AG09319 (cell line): ENCODE results near the gene DOCK4.

ENCODE experiments used
- DNase-seq: peaks from one replicate; pipeline ENCODE4 v3.0.0-alpha.2; 2010; ENCODE audit warnings: low read depth; ENCODE audit errors: extremely low read depth
- TF ChIP-seq, protein P1 (sequence below): IDR thresholded peaks from 2 replicates; pipeline ENCODE4 v1.5.1; 2011; ENCODE audit warnings: low read depth, mild to moderate bottlenecking, inconsistent platforms, low read length, moderate library complexity

Gene DOCK4

DNA sequence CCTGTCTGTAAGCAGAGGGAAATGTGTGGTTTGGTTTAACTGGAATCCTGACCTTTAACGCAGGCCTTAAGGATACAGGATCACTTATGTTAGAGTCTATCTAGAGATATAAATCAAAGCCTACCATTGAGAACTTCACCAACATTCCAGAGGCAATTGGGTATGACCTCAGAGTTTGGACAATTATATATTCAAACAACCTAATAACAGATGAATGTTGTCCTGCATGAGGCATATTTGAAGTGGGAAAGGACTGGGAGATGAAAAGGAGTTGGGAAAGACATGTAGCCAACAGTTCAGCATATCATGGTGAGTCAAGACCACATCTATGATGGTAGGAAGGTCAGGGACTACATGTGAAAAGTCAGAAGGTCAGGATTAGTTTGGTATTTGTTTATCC is 274.2 kb downstream of the DOCK4 start:
- DNase-seq: no peak
- TF ChIP-seq, protein P1, sequence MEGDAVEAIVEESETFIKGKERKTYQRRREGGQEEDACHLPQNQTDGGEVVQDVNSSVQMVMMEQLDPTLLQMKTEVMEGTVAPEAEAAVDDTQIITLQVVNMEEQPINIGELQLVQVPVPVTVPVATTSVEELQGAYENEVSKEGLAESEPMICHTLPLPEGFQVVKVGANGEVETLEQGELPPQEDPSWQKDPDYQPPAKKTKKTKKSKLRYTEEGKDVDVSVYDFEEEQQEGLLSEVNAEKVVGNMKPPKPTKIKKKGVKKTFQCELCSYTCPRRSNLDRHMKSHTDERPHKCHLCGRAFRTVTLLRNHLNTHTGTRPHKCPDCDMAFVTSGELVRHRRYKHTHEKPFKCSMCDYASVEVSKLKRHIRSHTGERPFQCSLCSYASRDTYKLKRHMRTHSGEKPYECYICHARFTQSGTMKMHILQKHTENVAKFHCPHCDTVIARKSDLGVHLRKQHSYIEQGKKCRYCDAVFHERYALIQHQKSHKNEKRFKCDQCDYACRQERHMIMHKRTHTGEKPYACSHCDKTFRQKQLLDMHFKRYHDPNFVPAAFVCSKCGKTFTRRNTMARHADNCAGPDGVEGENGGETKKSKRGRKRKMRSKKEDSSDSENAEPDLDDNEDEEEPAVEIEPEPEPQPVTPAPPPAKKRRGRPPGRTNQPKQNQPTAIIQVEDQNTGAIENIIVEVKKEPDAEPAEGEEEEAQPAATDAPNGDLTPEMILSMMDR: no peak

DNA sequence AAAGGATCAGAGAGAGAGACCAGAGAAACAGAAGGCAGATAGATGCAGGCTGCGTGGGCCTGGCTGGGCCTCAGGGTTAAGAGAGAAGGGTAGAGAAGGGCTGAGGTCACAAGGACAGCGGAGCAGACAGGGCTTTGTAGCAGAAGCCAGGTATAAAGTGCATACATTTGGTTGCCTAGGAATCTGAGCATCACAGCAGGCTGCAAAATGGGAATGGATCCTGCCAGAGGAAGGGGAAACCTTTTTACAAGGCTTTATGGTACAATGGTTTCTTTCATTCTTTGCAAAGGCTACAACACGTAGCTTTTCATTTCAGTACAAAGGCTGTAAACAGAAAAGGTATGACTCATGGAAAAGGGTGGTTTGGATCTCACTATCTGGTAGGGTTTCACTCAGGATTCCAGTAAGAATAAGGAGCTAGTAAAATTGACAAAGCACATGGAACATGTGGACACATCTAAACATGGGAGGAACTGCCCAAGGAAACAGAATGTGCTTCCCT is 275.1 kb downstream of the DOCK4 start:
- TF ChIP-seq, protein P1: no peak
- no peak for DNase-seq

DNA sequence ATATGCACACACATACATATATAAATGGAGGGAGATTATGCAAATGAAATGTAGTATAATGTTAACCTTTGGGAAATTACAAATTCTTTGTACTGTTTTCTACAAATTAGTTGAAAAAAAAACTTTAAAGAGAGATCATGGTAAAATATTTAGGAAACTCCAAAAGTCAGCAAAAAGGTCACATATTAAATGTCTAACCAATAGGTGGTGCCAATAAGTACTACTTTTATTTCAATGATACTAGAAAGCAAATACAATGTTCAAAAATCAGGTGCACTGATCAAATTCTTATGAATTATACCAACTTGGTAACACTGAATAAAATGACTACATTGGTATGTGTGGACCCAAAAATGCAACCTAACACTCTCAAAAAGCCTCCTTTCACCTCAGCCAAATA is 276.9 kb downstream of the DOCK4 start:
- no peak for DNase-seq
- TF ChIP-seq, protein P1: no peak

DNA sequence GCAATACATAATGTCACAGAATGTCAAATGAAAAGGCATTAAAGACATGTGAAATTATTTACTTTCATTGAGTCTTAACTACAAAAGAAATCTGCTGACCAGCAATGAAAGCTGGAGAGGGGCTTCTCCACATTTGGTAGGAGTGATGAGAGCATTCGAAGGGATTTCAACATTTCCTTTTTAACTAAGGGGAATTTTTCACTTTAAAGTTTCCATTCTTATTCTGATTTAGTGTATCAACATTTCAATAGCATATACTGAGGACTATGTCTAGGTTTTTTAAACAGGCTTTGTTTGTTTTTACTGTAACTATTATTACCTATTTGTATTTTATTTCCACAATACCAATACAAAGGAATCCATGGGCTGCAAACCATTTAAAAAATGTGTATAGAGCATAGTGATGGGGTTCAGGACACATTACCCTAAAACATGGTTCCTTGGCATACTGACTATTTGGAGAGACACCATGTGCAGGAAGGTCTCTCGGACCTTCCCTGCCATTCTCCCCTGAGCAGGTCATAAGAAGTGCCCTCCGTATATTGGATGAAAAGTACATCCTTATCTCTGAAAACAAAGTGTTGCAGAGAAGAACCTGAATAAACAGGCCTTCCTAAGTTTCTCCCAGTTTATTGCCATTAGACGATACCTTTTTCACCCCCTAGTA is 278.7 kb downstream of the DOCK4 start:
- DNase-seq: no peak
- TF ChIP-seq, protein P1: no peak

DNA sequence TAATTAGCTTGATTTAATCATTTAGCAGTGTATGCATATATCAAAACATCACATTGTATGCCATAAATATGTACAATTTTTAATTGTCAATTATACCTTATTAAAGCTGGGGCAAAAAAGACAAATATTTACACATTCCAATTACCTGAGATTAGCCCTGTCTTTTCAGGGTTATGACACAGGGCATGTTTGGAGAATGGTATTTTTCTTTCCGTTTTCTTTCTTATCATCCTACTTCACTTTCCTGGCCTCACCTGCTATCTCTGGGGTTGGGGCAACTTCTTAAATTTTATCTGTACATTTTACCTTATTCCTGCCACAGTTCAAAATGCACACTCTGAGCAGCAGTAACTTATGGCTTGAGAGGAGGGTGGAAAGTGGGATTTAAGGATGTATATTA is 285.9 kb downstream of the DOCK4 start:
- TF ChIP-seq, protein P1: no peak
- no peak for DNase-seq

DNA sequence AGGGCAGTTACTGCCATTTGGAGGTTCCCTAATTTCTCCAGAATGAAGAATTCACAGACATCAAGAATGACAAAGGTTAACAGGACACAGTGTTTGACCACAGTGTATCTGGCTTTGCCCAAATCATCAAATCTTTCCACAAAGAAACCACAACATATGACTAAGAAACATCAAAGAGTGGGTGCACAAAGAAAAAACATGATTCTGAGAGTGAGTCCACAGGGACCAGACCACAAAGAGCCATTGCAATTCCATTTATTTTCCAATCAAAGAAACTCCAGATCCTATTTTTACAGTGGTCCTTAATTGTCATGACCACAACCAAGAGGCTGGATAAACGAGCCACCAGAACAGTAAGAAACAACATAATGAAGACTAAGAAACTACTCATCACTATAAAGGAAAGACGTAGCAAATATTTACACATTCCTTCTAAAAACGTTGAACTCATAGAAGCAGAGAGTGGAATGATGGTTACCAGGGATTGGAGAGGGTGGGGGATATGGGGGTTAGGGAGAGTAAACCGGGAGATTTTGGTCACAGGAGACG is 286.5 kb downstream of the DOCK4 start:
- no peak for DNase-seq
- TF ChIP-seq, protein P1: no peak

DNA sequence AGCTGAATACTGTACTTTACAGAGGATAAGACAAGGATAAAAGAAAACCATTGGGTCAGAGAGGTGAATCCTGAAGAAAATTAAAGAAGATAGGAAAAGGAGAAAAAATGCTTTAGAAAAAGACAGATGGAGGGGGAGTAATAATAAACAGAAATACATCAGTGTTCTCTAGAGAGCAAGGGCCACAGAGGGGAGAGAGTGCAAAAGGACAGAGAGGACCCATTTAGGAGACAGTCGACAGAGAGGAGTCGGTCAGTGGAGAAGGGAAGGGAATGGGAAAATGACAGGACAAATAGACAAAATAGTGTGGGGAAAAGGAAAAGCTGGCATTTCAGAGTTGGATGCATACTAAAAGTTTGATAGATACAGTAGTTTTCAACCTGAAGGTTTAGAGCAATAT is 287.0 kb downstream of the DOCK4 start:
- TF ChIP-seq, protein P1: no peak
- no peak for DNase-seq
